ENCODE data around the gene ZNF664.

Gene ZNF664

GRCh38 chr12:123941624-123942237, 31.3 kb upstream of the ZNF664 start:
- H3K4me3 ChIP-seq (ENCODE audit: low read length), result no peak overlapping the region
- TF ChIP-seq, protein P1, sequence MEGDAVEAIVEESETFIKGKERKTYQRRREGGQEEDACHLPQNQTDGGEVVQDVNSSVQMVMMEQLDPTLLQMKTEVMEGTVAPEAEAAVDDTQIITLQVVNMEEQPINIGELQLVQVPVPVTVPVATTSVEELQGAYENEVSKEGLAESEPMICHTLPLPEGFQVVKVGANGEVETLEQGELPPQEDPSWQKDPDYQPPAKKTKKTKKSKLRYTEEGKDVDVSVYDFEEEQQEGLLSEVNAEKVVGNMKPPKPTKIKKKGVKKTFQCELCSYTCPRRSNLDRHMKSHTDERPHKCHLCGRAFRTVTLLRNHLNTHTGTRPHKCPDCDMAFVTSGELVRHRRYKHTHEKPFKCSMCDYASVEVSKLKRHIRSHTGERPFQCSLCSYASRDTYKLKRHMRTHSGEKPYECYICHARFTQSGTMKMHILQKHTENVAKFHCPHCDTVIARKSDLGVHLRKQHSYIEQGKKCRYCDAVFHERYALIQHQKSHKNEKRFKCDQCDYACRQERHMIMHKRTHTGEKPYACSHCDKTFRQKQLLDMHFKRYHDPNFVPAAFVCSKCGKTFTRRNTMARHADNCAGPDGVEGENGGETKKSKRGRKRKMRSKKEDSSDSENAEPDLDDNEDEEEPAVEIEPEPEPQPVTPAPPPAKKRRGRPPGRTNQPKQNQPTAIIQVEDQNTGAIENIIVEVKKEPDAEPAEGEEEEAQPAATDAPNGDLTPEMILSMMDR (conservative IDR thresholded peaks at IDR 0.05; ENCODE audit: low read depth, low read length), result no peak
- no peak for DNase-seq (ENCODE audit: low read depth)

DNA sequence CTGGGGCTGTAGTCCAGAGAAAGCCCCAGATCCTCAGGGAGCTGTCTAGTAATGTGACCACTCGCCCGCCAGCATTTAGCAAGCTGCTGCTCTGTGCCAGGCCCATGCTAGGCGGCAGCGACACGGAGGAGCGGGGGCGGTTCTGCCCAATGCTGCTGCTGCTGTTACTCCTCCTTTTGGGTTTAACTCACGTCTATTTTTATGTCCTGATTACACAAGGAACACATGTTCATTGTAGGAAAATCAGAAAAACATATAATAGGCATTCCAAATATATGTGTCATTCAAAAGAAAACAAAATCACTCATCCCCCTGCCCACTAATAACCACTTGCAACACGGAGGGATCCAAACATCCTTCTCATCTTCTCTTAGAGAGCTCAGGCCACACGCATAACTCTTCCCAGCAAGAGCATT, 30.8 kb upstream of the ZNF664 start:
- peak; percentile 10 for DNase-seq (ENCODE audit: low read depth)
- TF ChIP-seq, protein P1 (conservative IDR thresholded peaks at IDR 0.05; ENCODE audit: low read depth, low read length), result no peak
- no peak overlapping the region for H3K4me3 ChIP-seq (ENCODE audit: low read length)

DNA sequence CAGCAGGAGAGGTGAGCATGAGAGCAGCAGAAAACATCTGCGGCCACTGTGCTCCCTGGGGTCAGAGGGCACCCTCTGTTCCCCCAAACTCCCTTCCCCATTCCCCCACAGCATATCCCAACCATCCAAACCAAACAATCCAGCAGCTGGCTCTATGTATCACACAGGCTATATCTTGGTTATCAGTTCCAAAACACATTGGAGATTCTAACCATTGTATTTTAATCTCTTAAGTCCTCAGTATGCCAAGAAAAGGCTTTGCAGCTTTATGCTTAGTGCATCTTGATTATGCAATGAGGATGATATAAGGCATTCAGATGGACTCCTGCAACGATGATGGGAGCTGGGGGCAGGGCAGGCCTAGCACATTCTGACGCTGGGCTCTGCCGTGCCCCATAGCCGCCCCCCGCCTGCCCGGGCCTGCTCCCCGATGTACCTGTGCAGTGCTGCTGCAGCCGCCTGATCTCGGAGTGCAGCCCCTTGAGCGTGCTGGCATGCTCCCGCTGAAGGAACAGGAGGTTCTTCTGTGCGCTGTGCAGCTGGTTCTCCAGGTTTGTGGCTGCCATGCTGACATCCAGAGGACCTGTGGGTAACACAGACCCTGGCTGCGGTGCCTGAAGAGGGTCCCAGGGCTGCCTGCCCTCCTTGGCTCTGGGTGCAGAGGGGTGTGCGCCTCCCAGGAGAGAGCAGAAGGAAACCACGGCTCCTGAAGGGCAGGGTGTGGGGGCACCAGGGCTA, 29.9 kb upstream of the ZNF664 start:
- TF ChIP-seq, protein P1 (conservative IDR thresholded peaks at IDR 0.05; ENCODE audit: low read depth, low read length), result no peak
- DNase-seq (ENCODE audit: low read depth), result peak; percentile 2
- H3K4me3 ChIP-seq (ENCODE audit: low read length), result no peak overlapping the region

GRCh38 chr12:123943816-123944215, 29.2 kb upstream of the ZNF664 start:
- no peak for DNase-seq (ENCODE audit: low read depth)
- TF ChIP-seq, protein P1 (conservative IDR thresholded peaks at IDR 0.05; ENCODE audit: low read depth, low read length), result no peak
- H3K4me3 ChIP-seq (ENCODE audit: low read length), result no peak overlapping the region

DNA sequence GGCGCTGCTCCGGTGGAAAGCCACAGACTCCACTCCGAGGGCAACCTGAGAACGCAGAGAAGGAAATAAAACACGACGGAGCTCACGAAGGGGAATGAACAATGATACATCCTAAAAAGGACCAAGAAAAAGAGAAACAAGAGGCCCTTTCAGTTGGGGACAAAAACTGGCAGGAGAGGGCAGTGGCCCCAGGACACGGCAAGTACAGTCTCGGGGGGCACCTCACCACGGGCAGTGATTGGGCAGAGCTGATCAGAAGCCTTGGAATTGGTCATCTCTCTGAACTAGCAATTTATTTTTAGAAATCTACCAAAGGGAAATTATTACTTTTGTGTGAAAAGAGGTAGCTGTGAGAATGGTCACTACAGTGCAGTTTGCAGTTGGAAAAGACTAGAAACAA, 28.3 kb upstream of the ZNF664 start:
- DNase-seq (ENCODE audit: low read depth), result no peak
- H3K4me3 ChIP-seq (ENCODE audit: low read length), result no peak overlapping the region
- TF ChIP-seq, protein P1 (conservative IDR thresholded peaks at IDR 0.05; ENCODE audit: low read depth, low read length), result no peak

- TF ChIP-seq, protein P1 (conservative IDR thresholded peaks at IDR 0.05; ENCODE audit: low read depth, low read length), result no peak
- no peak overlapping the region for H3K4me3 ChIP-seq (ENCODE audit: low read length)
- no peak for DNase-seq (ENCODE audit: low read depth)
Measured at GRCh38 chr12:123945287-123946151, 27.5 kb upstream of the ZNF664 start.

All from retinal pigment epithelial cell (primary cell).